OCI-LY7 (cell line): ENCODE results near the gene IKBIP. TPM values are rescaled to one million over a fixed set of nuclear protein-coding genes. Genes with fewer than 3 reads are reported as not detected.

Experiments used
- BruUV-seq: library from RNA; stranded (reverse); fragments of 400-500 nt; replicated peaks from 2 replicates; lab custom pipeline; 2021; lab: Mats Ljungman, UMichigan
- CTCF ChIA-PET: fragments of 300-600 bp; sonication (Branson Sonifier 250); formaldehyde crosslinking; loops from one replicate; lab custom pipeline; 2022; ENCODE audit warnings: antibody characterized with exemption; ENCODE audit not compliant: unreplicated experiment; lab: Charles Lee
- POLR2A ChIA-PET: fragments of 300-600 bp; sonication (Branson Sonifier 250); formaldehyde crosslinking; loops from one replicate; lab custom pipeline; 2022; ENCODE audit warnings: antibody characterized with exemption; lab: Charles Lee
- DNase-seq: peaks from one replicate; pipeline ENCODE4 v3.0.0-alpha.2; 2015; ENCODE audit warnings: low spot score
- H2AFZ ChIP-seq: fragments of 200-600 bp; sonication (generic), shearing (Covaris generic); 2 replicates; pipeline ENCODE4 v1.6.1; 2014; ENCODE audit warnings: mild to moderate bottlenecking, antibody characterized with exemption, low read length, moderate library complexity
- H3K27ac ChIP-seq: fragments of 200-600 bp; sonication (generic); 2 replicates; pipeline ENCODE4 v1.5.1; 2014; ENCODE audit warnings: mixed run types, low read depth, mild to moderate bottlenecking, moderate library complexity, low read length, inconsistent platforms; ENCODE audit not compliant: poor library complexity, severe bottlenecking
- H3K36me3 ChIP-seq: fragments of 200-600 bp; sonication (generic); 2 replicates; pipeline ENCODE4 v1.6.1; 2014; ENCODE audit warnings: mild to moderate bottlenecking, antibody characterized with exemption, low read length, moderate library complexity, mixed read lengths; ENCODE audit not compliant: insufficient read depth
- H3K4me1 ChIP-seq: fragments of 200-600 bp; sonication (generic); 2 replicates; pipeline ENCODE4 v1.5.1; 2014; ENCODE audit warnings: mild to moderate bottlenecking, low read length; ENCODE audit not compliant: insufficient read depth, poor library complexity, severe bottlenecking
- H3K4me2 ChIP-seq: fragments of 200-600 bp; sonication (generic); 2 replicates; pipeline ENCODE4 v1.6.1; 2014; ENCODE audit warnings: mild to moderate bottlenecking, low read length
- H3K4me3 ChIP-seq: fragments of 200-600 bp; sonication (generic); 2 replicates; pipeline ENCODE4 v1.5.1; 2014; ENCODE audit warnings: mild to moderate bottlenecking, low read depth, low read length; ENCODE audit not compliant: poor library complexity, severe bottlenecking
- H3K79me2 ChIP-seq: fragments of 200-600 bp; sonication (generic); 2 replicates; pipeline ENCODE4 v1.6.1; 2016; ENCODE audit warnings: low read depth, mild to moderate bottlenecking, low read length, moderate library complexity, mixed read lengths; ENCODE audit not compliant: insufficient read depth
- H3K9me2 ChIP-seq: fragments of 200-600 bp; sonication (generic); 2 replicates; pipeline ENCODE4 v1.6.1; 2016; ENCODE audit warnings: mild to moderate bottlenecking, low read length, mixed read lengths; ENCODE audit not compliant: insufficient read depth
- H3K9me3 ChIP-seq: fragments of 200-600 bp; sonication (generic); 2 replicates; pipeline ENCODE4 v1.6.1; 2014; ENCODE audit warnings: mild to moderate bottlenecking, mixed run types, low read length, mixed read lengths
- H4K20me1 ChIP-seq: fragments of 200-600 bp; sonication (generic); 2 replicates; pipeline ENCODE4 v1.6.1; 2014; ENCODE audit warnings: mild to moderate bottlenecking, antibody characterized with exemption, low read length, moderate library complexity, mixed read lengths; ENCODE audit not compliant: insufficient read depth
- CTCF ChIP-seq: fragments of 200-600 bp; sonication (generic); conservative IDR thresholded peaks from 2 replicates; pipeline ENCODE4 v1.5.1; 2014; ENCODE audit warnings: mild to moderate bottlenecking, antibody characterized with exemption, low read length, moderate library complexity, mixed read lengths
- EZH2phosphoT487 ChIP-seq: fragments of 200-600 bp; sonication (generic); IDR thresholded peaks from 2 replicates; pipeline ENCODE4 v1.6.1; 2018; ENCODE audit warnings: low read depth, borderline replicate concordance, mild to moderate bottlenecking, mixed run types, antibody characterized with exemption, low read length, moderate library complexity, mixed read lengths
- intact Hi-C: fragments of 100-400 bp; cut with micrococcal nuclease; formaldehyde crosslinking; loops from one replicate; pipeline ENCODE4 v1.10.0; 2022; ENCODE audit not compliant: unreplicated experiment
- total RNA-seq, 2 experiments: library from RNA; depleted of rRNA in 1 of 2; stranded (reverse); fragments of >200 nt in 1 of 2; shearing (Covaris generic) in 1 of 2; gene quantifications; 2 replicates each; pipeline ENCODE4 v1.2.3, GENCODE V29; 2014 to 2022

Gene IKBIP
- total RNA-seq, 2 experiments from 2014 or later, result 18.3 to 26.6 TPM

GRCh38 chr12:98639491-98639890 is 5.1 kb downstream of the IKBIP start:
- Histone ChIP-seq H3K4me2 (no peak overlapping the region), H3K4me1 (peaks cover 40% of the 10 kb centered on the region), H2AFZ (no peak overlapping the region), H3K79me2 (peaks cover 91% of the 10 kb centered on the region), H3K4me3 (no peak overlapping the region), H4K20me1 (peaks cover 9% of the 10 kb centered on the region; the same call in 1 of the 2 replicates), H3K9me2 (no peaks in the 10 kb centered on the region), H3K27ac (no peak overlapping the region), H3K36me3 (peaks cover 55% of the 10 kb centered on the region), H3K9me3 (peaks cover 6% of the 10 kb centered on the region; the same call in 1 of the 2 replicates)
- BruUV-seq, result no TSS peak
- no peak for DNase-seq
- ChIA-PET CTCF (no interaction called here), POLR2A (interaction anchor here (0.6 to 4.3 kb wide), 6 partner anchors 9 to 476 kb away, joined by 3 to 29 read pairs (median 5); partner anchors contain the start of gene SLC25A3)
- TF ChIP-seq CTCF (no peak), EZH2phosphoT487 (no peak)
- intact Hi-C loops, result no loop called here

- TF ChIP-seq CTCF (no peak), EZH2phosphoT487 (no peak)
- Histone ChIP-seq H2AFZ (no peak overlapping the region), H3K36me3 (peaks cover 69% of the 10 kb centered on the region), H3K27ac (no peak overlapping the region), H3K4me3 (no peak overlapping the region), H3K79me2 (peaks cover 90% of the 10 kb centered on the region), H4K20me1 (peaks cover 9% of the 10 kb centered on the region; the same call in 1 of the 2 replicates), H3K9me2 (no peaks in the 10 kb centered on the region), H3K9me3 (peaks cover 6% of the 10 kb centered on the region; the same call in 1 of the 2 replicates), H3K4me2 (no peak overlapping the region), H3K4me1 (peaks cover 36% of the 10 kb centered on the region)
- DNase-seq, result no peak
- ChIA-PET CTCF (no interaction called here), POLR2A (interaction anchor here (0.7 to 4.3 kb wide), 3 partner anchors 33 to 73 kb away, joined by 3 to 29 read pairs (median 3); partner anchors contain the start of gene SLC25A3)
- no TSS peak for BruUV-seq
- intact Hi-C loops, result no loop called here
Measured at GRCh38 chr12:98638009-98638408, 6.6 kb downstream of the IKBIP start.

GRCh38 chr12:98637068-98637467 is 7.5 kb downstream of the IKBIP start:
- POLR2A ChIA-PET, result interaction anchor here (0.7 to 4.3 kb wide), 5 partner anchors 9 to 74 kb away, joined by 3 to 29 read pairs (median 5); partner anchors contain the start of gene SLC25A3
- peaks cover 27% of the 10 kb centered on the region for H3K4me1 ChIP-seq
- H3K9me3 ChIP-seq, result peaks cover 6% of the 10 kb centered on the region; the same call in 1 of the 2 replicates
- H4K20me1 ChIP-seq, result peaks cover 9% of the 10 kb centered on the region; the same call in 1 of the 2 replicates
- no peaks in the 10 kb centered on the region for H3K9me2 ChIP-seq
- H3K27ac ChIP-seq, result no peak overlapping the region
- no peak for DNase-seq
- H3K4me2 ChIP-seq, result peak overlapping the region; percentile 63
- H3K4me3 ChIP-seq, result no peak overlapping the region
- peaks cover 81% of the 10 kb centered on the region for H3K79me2 ChIP-seq
- intact Hi-C loops, result no loop called here
- no peak overlapping the region for H2AFZ ChIP-seq
- H3K36me3 ChIP-seq, result peaks cover 76% of the 10 kb centered on the region
- CTCF ChIA-PET, result no interaction called here
- no TSS peak for BruUV-seq
- TF ChIP-seq CTCF, result no peak
- TF ChIP-seq EZH2phosphoT487, result no peak
